ENCODE results near the gene SOX6.

SOX6 gene

GRCh38 chr11:16153951-16154350, 202.4 kb downstream of the SOX6 start:
- H3K9me3 ChIP-seq (replicated peaks in 1 of 2; ENCODE audit: control insufficient read depth in 2 of 2, insufficient read depth in 1 of 2, low read depth in 1 of 2, low read length in 2 of 2): no peaks in the 10 kb centered on the region
- H2BK12ac ChIP-seq (ENCODE audit: low read length): no peak overlapping the region
- H3K9ac ChIP-seq (ENCODE audit: low read depth, low read length, poor library complexity): no peak overlapping the region
- H3K4me2 ChIP-seq (ENCODE audit: insufficient read depth, low read length, poor library complexity, severe bottlenecking): no peak overlapping the region
- no peak for DNase-seq (ENCODE audit: low spot score)
- H4K91ac ChIP-seq (ENCODE audit: low read depth, low read length, poor library complexity): no peak overlapping the region
- H3K18ac ChIP-seq (ENCODE audit: low read length): no peak overlapping the region
- H3K4me1 ChIP-seq (ENCODE audit: control insufficient read depth in 2 of 2, insufficient read depth in 1 of 2, low read depth in 1 of 2, low read length in 2 of 2): peaks cover 1 to 4% of the 10 kb centered on the region in 2 donors
- no peak overlapping the region for H2BK5ac ChIP-seq (ENCODE audit: low read length)
- no peak overlapping the region for H3K4ac ChIP-seq (ENCODE audit: low read length)
- H3K36me3 ChIP-seq (replicated peaks in 1 of 2; ENCODE audit: control insufficient read depth in 2 of 2, insufficient read depth in 2 of 2, low read length in 2 of 2): no peaks in the 10 kb centered on the region
- H3K14ac ChIP-seq (ENCODE audit: low read length): no peak overlapping the region
- H2AK5ac ChIP-seq (ENCODE audit: low read depth, low read length): no peak overlapping the region
- WGBS, 2 donors (ENCODE audit: extremely low coverage in 2 of 2, insufficient read length in 2 of 2, insufficient replicate concordance in 1 of 2): no CpG with 5 or more reads among the region's 2 CpGs
- H3K79me1 ChIP-seq (ENCODE audit: low read depth, low read length): no peaks in the 10 kb centered on the region
- H3K27ac ChIP-seq (replicated peaks; ENCODE audit: low read length): no peak overlapping the region
- no peak overlapping the region for H2AFZ ChIP-seq (ENCODE audit: low read length)
- no peak overlapping the region for H4K8ac ChIP-seq (ENCODE audit: low read depth, low read length)
- no peaks in the 10 kb centered on the region for H3K27me3 ChIP-seq (ENCODE audit: control insufficient read depth in 3 of 3, insufficient read depth in 3 of 3, low read depth in 1 of 3, low read length in 3 of 3)
- no peak overlapping the region for H2BK15ac ChIP-seq (ENCODE audit: low read length)
- H3K4me3 ChIP-seq (ENCODE audit: low read length in 2 of 2): no peak overlapping the region
- H2BK120ac ChIP-seq (ENCODE audit: low read depth, low read length): no peak overlapping the region
- H3K23ac ChIP-seq (ENCODE audit: low read depth, low read length, poor library complexity): no peak overlapping the region

GRCh38 chr11:16151138-16151537, 205.2 kb downstream of the SOX6 start:
- no peaks in the 10 kb centered on the region for H3K27me3 ChIP-seq (ENCODE audit: control insufficient read depth in 3 of 3, insufficient read depth in 3 of 3, low read depth in 1 of 3, low read length in 3 of 3)
- no peak overlapping the region for H3K27ac ChIP-seq (replicated peaks; ENCODE audit: low read length)
- no CpG with 5 or more reads among the region's 6 CpGs for WGBS, 2 donors (ENCODE audit: extremely low coverage in 2 of 2, insufficient read length in 2 of 2, insufficient replicate concordance in 1 of 2)
- no peak overlapping the region for H3K4ac ChIP-seq (ENCODE audit: low read length)
- H2BK5ac ChIP-seq (ENCODE audit: low read length): no peak overlapping the region
- H4K91ac ChIP-seq (ENCODE audit: low read depth, low read length, poor library complexity): no peak overlapping the region
- H2AFZ ChIP-seq (ENCODE audit: low read length): no peak overlapping the region
- H3K4me2 ChIP-seq (ENCODE audit: insufficient read depth, low read length, poor library complexity, severe bottlenecking): no peak overlapping the region
- no peak overlapping the region for H3K9ac ChIP-seq (ENCODE audit: low read depth, low read length, poor library complexity)
- peaks cover 7 to 13% of the 10 kb centered on the region in 2 donors for H3K4me1 ChIP-seq (ENCODE audit: control insufficient read depth in 2 of 2, insufficient read depth in 1 of 2, low read depth in 1 of 2, low read length in 2 of 2)
- no peaks in the 10 kb centered on the region for H3K36me3 ChIP-seq (replicated peaks in 1 of 2; ENCODE audit: control insufficient read depth in 2 of 2, insufficient read depth in 2 of 2, low read length in 2 of 2)
- no peaks in the 10 kb centered on the region for H3K9me3 ChIP-seq (replicated peaks in 1 of 2; ENCODE audit: control insufficient read depth in 2 of 2, insufficient read depth in 1 of 2, low read depth in 1 of 2, low read length in 2 of 2)
- no peak for DNase-seq (ENCODE audit: low spot score)
- no peak overlapping the region for H3K23ac ChIP-seq (ENCODE audit: low read depth, low read length, poor library complexity)
- H2AK5ac ChIP-seq (ENCODE audit: low read depth, low read length): no peak overlapping the region
- no peak overlapping the region for H2BK12ac ChIP-seq (ENCODE audit: low read length)
- H3K79me1 ChIP-seq (ENCODE audit: low read depth, low read length): no peaks in the 10 kb centered on the region
- H3K14ac ChIP-seq (ENCODE audit: low read length): no peak overlapping the region
- H2BK120ac ChIP-seq (ENCODE audit: low read depth, low read length): no peak overlapping the region
- H2BK15ac ChIP-seq (ENCODE audit: low read length): no peak overlapping the region
- no peak overlapping the region for H3K4me3 ChIP-seq (ENCODE audit: low read length in 2 of 2)
- H3K18ac ChIP-seq (ENCODE audit: low read length): no peak overlapping the region
- no peak overlapping the region for H4K8ac ChIP-seq (ENCODE audit: low read depth, low read length)

- no peak overlapping the region for H2AFZ ChIP-seq (ENCODE audit: low read length)
- H4K8ac ChIP-seq (ENCODE audit: low read depth, low read length): no peak overlapping the region
- H3K4me3 ChIP-seq (ENCODE audit: low read length in 2 of 2): no peak overlapping the region
- H3K79me1 ChIP-seq (ENCODE audit: low read depth, low read length): no peaks in the 10 kb centered on the region
- H3K36me3 ChIP-seq (replicated peaks in 1 of 2; ENCODE audit: control insufficient read depth in 2 of 2, insufficient read depth in 2 of 2, low read length in 2 of 2): no peaks in the 10 kb centered on the region
- H3K9ac ChIP-seq (ENCODE audit: low read depth, low read length, poor library complexity): no peak overlapping the region
- H3K14ac ChIP-seq (ENCODE audit: low read length): no peak overlapping the region
- H2AK5ac ChIP-seq (ENCODE audit: low read depth, low read length): no peak overlapping the region
- H3K4ac ChIP-seq (ENCODE audit: low read length): no peak overlapping the region
- no CpG with 5 or more reads among the region's 1 CpG for WGBS, 2 donors (ENCODE audit: extremely low coverage in 2 of 2, insufficient read length in 2 of 2, insufficient replicate concordance in 1 of 2)
- H3K4me2 ChIP-seq (ENCODE audit: insufficient read depth, low read length, poor library complexity, severe bottlenecking): no peak overlapping the region
- H3K18ac ChIP-seq (ENCODE audit: low read length): no peak overlapping the region
- no peaks in the 10 kb centered on the region for H3K27me3 ChIP-seq (ENCODE audit: control insufficient read depth in 3 of 3, insufficient read depth in 3 of 3, low read depth in 1 of 3, low read length in 3 of 3)
- H3K9me3 ChIP-seq (replicated peaks in 1 of 2; ENCODE audit: control insufficient read depth in 2 of 2, insufficient read depth in 1 of 2, low read depth in 1 of 2, low read length in 2 of 2): no peaks in the 10 kb centered on the region
- DNase-seq (ENCODE audit: low spot score): no peak
- no peak overlapping the region for H2BK15ac ChIP-seq (ENCODE audit: low read length)
- H2BK12ac ChIP-seq (ENCODE audit: low read length): no peak overlapping the region
- no peak overlapping the region for H3K23ac ChIP-seq (ENCODE audit: low read depth, low read length, poor library complexity)
- no peak overlapping the region for H2BK120ac ChIP-seq (ENCODE audit: low read depth, low read length)
- H3K4me1 ChIP-seq (ENCODE audit: control insufficient read depth in 2 of 2, insufficient read depth in 1 of 2, low read depth in 1 of 2, low read length in 2 of 2): peaks cover 7 to 13% of the 10 kb centered on the region in 2 donors
- H2BK5ac ChIP-seq (ENCODE audit: low read length): no peak overlapping the region
- H4K91ac ChIP-seq (ENCODE audit: low read depth, low read length, poor library complexity): no peak overlapping the region
- no peak overlapping the region for H3K27ac ChIP-seq (replicated peaks; ENCODE audit: low read length)
These were observed 206.9 kb downstream of the SOX6 start for GRCh38 chr11:16149476-16149875.

- Histone ChIP-seq H3K79me1 (ENCODE audit: low read depth, low read length) (no peaks in the 10 kb centered on the region), H2BK12ac (ENCODE audit: low read length) (no peak overlapping the region), H3K27me3 (ENCODE audit: control insufficient read depth in 3 of 3, insufficient read depth in 3 of 3, low read depth in 1 of 3, low read length in 3 of 3) (no peaks in the 10 kb centered on the region), H3K18ac (ENCODE audit: low read length) (no peak overlapping the region), H2BK15ac (ENCODE audit: low read length) (no peak overlapping the region), H3K4me1 (ENCODE audit: control insufficient read depth in 2 of 2, insufficient read depth in 1 of 2, low read depth in 1 of 2, low read length in 2 of 2) (peaks cover 7 to 13% of the 10 kb centered on the region in 2 donors), H4K8ac (ENCODE audit: low read depth, low read length) (no peak overlapping the region), H3K36me3 (replicated peaks in 1 of 2; ENCODE audit: control insufficient read depth in 2 of 2, insufficient read depth in 2 of 2, low read length in 2 of 2) (no peaks in the 10 kb centered on the region), H2BK5ac (ENCODE audit: low read length) (no peak overlapping the region), H3K9ac (ENCODE audit: low read depth, low read length, poor library complexity) (no peak overlapping the region), H3K23ac (ENCODE audit: low read depth, low read length, poor library complexity) (no peak overlapping the region), H3K4ac (ENCODE audit: low read length) (no peak overlapping the region), H2AFZ (ENCODE audit: low read length) (peak overlapping the region; percentile 75), H3K14ac (ENCODE audit: low read length) (no peak overlapping the region), H2BK120ac (ENCODE audit: low read depth, low read length) (no peak overlapping the region), H3K4me3 (ENCODE audit: low read length in 2 of 2) (peak overlapping the region in 1 of 2 donors; percentile 17), H3K4me2 (ENCODE audit: insufficient read depth, low read length, poor library complexity, severe bottlenecking) (peak overlapping the region; percentile 21), H3K9me3 (replicated peaks in 1 of 2; ENCODE audit: control insufficient read depth in 2 of 2, insufficient read depth in 1 of 2, low read depth in 1 of 2, low read length in 2 of 2) (no peaks in the 10 kb centered on the region), H4K91ac (ENCODE audit: low read depth, low read length, poor library complexity) (no peak overlapping the region), H2AK5ac (ENCODE audit: low read depth, low read length) (no peak overlapping the region), H3K27ac (replicated peaks; ENCODE audit: low read length) (peak overlapping the region; percentile 51)
- no CpG with 5 or more reads among the region's 8 CpGs for WGBS, 2 donors (ENCODE audit: extremely low coverage in 2 of 2, insufficient read length in 2 of 2, insufficient replicate concordance in 1 of 2)
- DNase-seq (ENCODE audit: low spot score): no peak
These were observed 207.9 kb downstream of the SOX6 start for GRCh38 chr11:16148301-16148931.

All from neuronal stem cell (in vitro differentiated cells).